Naive thymus-derived CD4-positive, alpha-beta T cell (primary cell): Measurements from ENCODE around the gene SEC22A. TPM values are rescaled to one million over a fixed set of nuclear protein-coding genes. Genes with fewer than 3 reads are reported as not detected.

Experiments used
- ATAC-seq: fragments of 150-1000 bp; cut with Tn5 transposase; 2 replicates; pipeline ENCODE4 v1.10.0; 2021; ENCODE audit warnings: mild to moderate bottlenecking, moderate library complexity
- CTCF ChIA-PET: fragments of 350-600 bp; sonication (Branson Sonifier 250); formaldehyde crosslinking; loops from one replicate; lab custom pipeline; 2021; ENCODE audit warnings: antibody characterized with exemption; lab: Charles Lee
- POLR2A ChIA-PET: fragments of 350-600 bp; sonication (Branson Sonifier 250); formaldehyde crosslinking; loops from one replicate; lab custom pipeline; 2021; ENCODE audit warnings: antibody characterized with exemption, inconsistent platforms; lab: Charles Lee
- DNase-seq, 9 donors: peaks; one replicate each; pipeline versions ENCODE4 v3.0.0 to v3.0.0-alpha.2; 2020 to 2022; ENCODE audit warnings: mixed read lengths in 1 of 9
- H3K27ac ChIP-seq: one replicate; pipeline ENCODE4 v1.7.0; 2013; ENCODE audit warnings: mild to moderate bottlenecking, low read depth, low read length, moderate library complexity
- H3K27me3 ChIP-seq, 2 donors: one replicate each; pipeline ENCODE4 v1.7.0; 2013; ENCODE audit warnings: low read length in 2 of 2, mild to moderate bottlenecking in 2 of 2, moderate library complexity in 2 of 2; ENCODE audit not compliant: control insufficient read depth in 2 of 2, insufficient read depth in 2 of 2
- H3K36me3 ChIP-seq, 3 experiments: 1 replicate in 2 of 3; 2 replicates in 1 of 3; pipeline ENCODE4 v1.7.0; 2013; ENCODE audit warnings: low read length in 3 of 3, mild to moderate bottlenecking in 3 of 3, moderate library complexity in 1 of 3; ENCODE audit not compliant: insufficient read depth in 3 of 3, control insufficient read depth in 2 of 3
- H3K4me1 ChIP-seq, 2 donors: one replicate each; pipeline ENCODE4 v1.7.0; 2013; ENCODE audit warnings: low read length in 2 of 2, mild to moderate bottlenecking in 2 of 2, moderate library complexity in 1 of 2; ENCODE audit not compliant: control insufficient read depth in 2 of 2, insufficient read depth in 2 of 2
- H3K4me3 ChIP-seq: 2 replicates; pipeline ENCODE4 v1.7.0; 2013; ENCODE audit warnings: mild to moderate bottlenecking, low read length
- H3K9me3 ChIP-seq, 3 experiments: 1 replicate in 2 of 3; 2 replicates in 1 of 3; pipeline ENCODE4 v1.7.0; 2013; ENCODE audit warnings: low read length in 3 of 3; ENCODE audit not compliant: control insufficient read depth in 2 of 3
- H3K27ac Mint-ChIP-seq, 9 donors: one replicate each; pipeline ENCODE4 v1.8.0; 2020 to 2022; ENCODE audit warnings: mixed read lengths in 9 of 9, mild to moderate bottlenecking in 8 of 9, moderate library complexity in 5 of 9, inconsistent platforms in 2 of 9
- H3K27me3 Mint-ChIP-seq, 5 donors: one replicate each; pipeline ENCODE4 v1.8.0; 2021 to 2022; ENCODE audit warnings: mixed read lengths in 5 of 5, mild to moderate bottlenecking in 1 of 5
- H3K36me3 Mint-ChIP-seq, 5 donors: one replicate each; pipeline ENCODE4 v1.8.0; 2020 to 2022; ENCODE audit warnings: mixed read lengths in 5 of 5, mild to moderate bottlenecking in 3 of 5, inconsistent platforms in 1 of 5
- H3K4me1 Mint-ChIP-seq, 7 donors: one replicate each; pipeline ENCODE4 v1.8.0; 2020 to 2022; ENCODE audit warnings: mixed read lengths in 7 of 7, mild to moderate bottlenecking in 3 of 7, inconsistent platforms in 1 of 7
- H3K4me3 Mint-ChIP-seq, 10 donors: one replicate each; pipeline ENCODE4 v1.8.0; 2020 to 2022; ENCODE audit warnings: mild to moderate bottlenecking in 10 of 10, mixed read lengths in 10 of 10, moderate library complexity in 6 of 10, inconsistent platforms in 2 of 10
- H3K9me3 Mint-ChIP-seq, 11 donors: one replicate each; pipeline ENCODE4 v1.8.0; 2020 to 2022; ENCODE audit warnings: mixed read lengths in 11 of 11, mild to moderate bottlenecking in 4 of 11, inconsistent platforms in 1 of 11, moderate library complexity in 1 of 11
- intact Hi-C, 2 donors: fragments of 100-400 bp; cut with micrococcal nuclease; formaldehyde crosslinking; loops; one replicate each; pipeline ENCODE4 v1.15.1; 2023
- polyA plus RNA-seq, 2 donors: library from polyadenylated mRNA; unstranded; fragments of 300-500 nt; fragmentation: Illumina TruSeq; gene quantifications; one replicate each; pipeline ENCODE4 v1.2.3, GENCODE V29; 2021
- total RNA-seq, 6 experiments: library from RNA in 5 of 6; stranded (reverse) in 5 of 6; gene quantifications; 1 replicate in 5 of 6; 2 replicates in 1 of 6; pipeline ENCODE4 v1.2.3 and lab custom pipeline; 2021 to 2026

SEC22A gene
- total and polyA plus RNA-seq, 7 experiments from 2014 or later, result 14.0 to 20.1 (median 16.1) TPM

GRCh38 chr3:123169930-123170329 is 31.8 kb upstream of the SEC22A start:
- Histone ChIP-seq H3K4me1 (no peaks in the 10 kb centered on the region), H3K9me3 (no peaks in the 10 kb centered on the region), H3K4me3 (no peak overlapping the region), H3K36me3 (no peaks in the 10 kb centered on the region), H3K27ac (no peak overlapping the region), H3K27me3 (no peaks in the 10 kb centered on the region)
- Mint-ChIP-seq H3K9me3 (peaks cover 0 to 11% (median 2%) of the 10 kb centered on the region in 11 donors), H3K27ac (no peak overlapping the region), H3K27me3 (no peaks in the 10 kb centered on the region), H3K4me3 (no peak overlapping the region), H3K4me1 (peaks cover 0 to 2% (median 0%) of the 10 kb centered on the region in 7 donors), H3K36me3 (peaks cover 7 to 35% (median 23%) of the 10 kb centered on the region in 5 donors)
- POLR2A ChIA-PET, result no interaction called here
- intact Hi-C loops, result no loop called here
- DNase-seq (no peak), ATAC-seq (no peak)
- CTCF ChIA-PET, result no interaction called here

- CTCF ChIA-PET, result no interaction called here
- POLR2A ChIA-PET, result no interaction called here
- no peaks in the 10 kb centered on the region for H3K9me3 ChIP-seq
- Mint-ChIP-seq H3K27ac (no peak overlapping the region), H3K4me3 (no peak overlapping the region), H3K36me3 (peaks cover 8 to 18% (median 10%) of the 10 kb centered on the region in 5 donors), H3K9me3 (peaks cover 0 to 29% (median 10%) of the 10 kb centered on the region in 11 donors), H3K4me1 (no peaks in the 10 kb centered on the region), H3K27me3 (peaks cover 0 to 4% (median 0%) of the 10 kb centered on the region in 5 donors)
- no peaks in the 10 kb centered on the region for H3K36me3 ChIP-seq
- intact Hi-C loops, result no loop called here
- ATAC-seq (no peak), DNase-seq (no peak)
- no peak overlapping the region for H3K4me3 ChIP-seq
- H3K27ac ChIP-seq, result no peak overlapping the region
- H3K27me3 ChIP-seq, result no peaks in the 10 kb centered on the region
- H3K4me1 ChIP-seq, result no peaks in the 10 kb centered on the region
Observed at GRCh38 chr3:123180791-123181190, 21.0 kb upstream of the SEC22A start.

- Histone ChIP-seq H3K9me3 (no peaks in the 10 kb centered on the region), H3K27ac (no peak overlapping the region), H3K4me1 (no peaks in the 10 kb centered on the region), H3K27me3 (no peaks in the 10 kb centered on the region), H3K36me3 (no peaks in the 10 kb centered on the region), H3K4me3 (no peak overlapping the region)
- no peak overlapping the region for H3K27ac Mint-ChIP-seq
- DNase-seq, result no peak
- intact Hi-C loops, result no loop called here
- no peak for ATAC-seq
- peaks cover 0 to 12% (median 0%) of the 10 kb centered on the region in 5 donors for H3K27me3 Mint-ChIP-seq
- H3K36me3 Mint-ChIP-seq, result peaks cover 0 to 10% (median 5%) of the 10 kb centered on the region in 5 donors
- ChIA-PET CTCF (no interaction called here), POLR2A (no interaction called here)
- peaks cover 0 to 22% (median 6%) of the 10 kb centered on the region in 11 donors for H3K9me3 Mint-ChIP-seq
- peaks cover 0 to 2% (median 0%) of the 10 kb centered on the region in 7 donors for H3K4me1 Mint-ChIP-seq
- H3K4me3 Mint-ChIP-seq, result no peak overlapping the region
Observed at GRCh38 chr3:123186695-123187094, 15.0 kb upstream of the SEC22A start.

- peaks cover 0 to 2% (median 0%) of the 10 kb centered on the region in 7 donors for H3K4me1 Mint-ChIP-seq
- H3K9me3 Mint-ChIP-seq, result peaks cover 0 to 8% (median 2%) of the 10 kb centered on the region in 11 donors
- Histone ChIP-seq H3K27me3 (no peaks in the 10 kb centered on the region), H3K9me3 (no peaks in the 10 kb centered on the region), H3K4me3 (no peak overlapping the region), H3K27ac (no peak overlapping the region), H3K36me3 (no peaks in the 10 kb centered on the region), H3K4me1 (no peaks in the 10 kb centered on the region)
- no peak overlapping the region for H3K27ac Mint-ChIP-seq
- no peak overlapping the region for H3K4me3 Mint-ChIP-seq
- ATAC-seq (no peak), DNase-seq (no peak)
- CTCF ChIA-PET, result no interaction called here
- peaks cover 0 to 4% (median 0%) of the 10 kb centered on the region in 5 donors for H3K36me3 Mint-ChIP-seq
- peaks cover 0 to 12% (median 0%) of the 10 kb centered on the region in 5 donors for H3K27me3 Mint-ChIP-seq
- POLR2A ChIA-PET, result no interaction called here
- intact Hi-C loops, result no loop called here
Observed at GRCh38 chr3:123188058-123188457, 13.7 kb upstream of the SEC22A start.

GRCh38 chr3:123193448-123194101 is 8.2 kb upstream of the SEC22A start:
- DNase-seq (no peak), ATAC-seq (no peak)
- Mint-ChIP-seq H3K36me3 (peaks cover 0 to 4% (median 0%) of the 10 kb centered on the region in 5 donors), H3K4me3 (no peak overlapping the region), H3K27ac (no peak overlapping the region), H3K4me1 (peaks cover 0 to 2% (median 0%) of the 10 kb centered on the region in 7 donors), H3K27me3 (peaks cover 0 to 13% (median 5%) of the 10 kb centered on the region in 5 donors), H3K9me3 (peaks cover 0 to 9% (median 2%) of the 10 kb centered on the region in 11 donors)
- Histone ChIP-seq H3K27me3 (no peaks in the 10 kb centered on the region), H3K27ac (no peak overlapping the region), H3K4me1 (no peaks in the 10 kb centered on the region), H3K36me3 (no peaks in the 10 kb centered on the region), H3K9me3 (no peaks in the 10 kb centered on the region), H3K4me3 (no peak overlapping the region)
- ChIA-PET CTCF (no interaction called here), POLR2A (no interaction called here)
- intact Hi-C loops, result no loop called here

- no peaks in the 10 kb centered on the region for H3K9me3 ChIP-seq
- H3K27me3 ChIP-seq, result no peaks in the 10 kb centered on the region
- no peak for ATAC-seq
- H3K27ac ChIP-seq, result no peak overlapping the region
- Mint-ChIP-seq H3K4me3 (no peak overlapping the region), H3K27ac (no peak overlapping the region), H3K9me3 (peaks cover 0 to 14% (median 5%) of the 10 kb centered on the region in 11 donors), H3K36me3 (peaks cover 0 to 5% (median 0%) of the 10 kb centered on the region in 5 donors), H3K4me1 (peaks cover 0 to 2% (median 0%) of the 10 kb centered on the region in 7 donors), H3K27me3 (peaks cover 0 to 13% (median 5%) of the 10 kb centered on the region in 5 donors)
- H3K4me3 ChIP-seq, result no peak overlapping the region
- DNase-seq, result no peak
- ChIA-PET POLR2A (no interaction called here), CTCF (no interaction called here)
- intact Hi-C loops, result no loop called here
- no peaks in the 10 kb centered on the region for H3K36me3 ChIP-seq
- no peaks in the 10 kb centered on the region for H3K4me1 ChIP-seq
Observed at GRCh38 chr3:123194552-123194951, 7.2 kb upstream of the SEC22A start.

GRCh38 chr3:123198372-123198771 is 3.4 kb upstream of the SEC22A start:
- ChIA-PET CTCF (no interaction called here), POLR2A (no interaction called here)
- Mint-ChIP-seq H3K9me3 (peaks cover 0 to 14% (median 6%) of the 10 kb centered on the region in 11 donors), H3K4me3 (no peak overlapping the region), H3K4me1 (peaks cover 10 to 25% (median 21%) of the 10 kb centered on the region in 7 donors), H3K36me3 (peaks cover 0 to 15% (median 6%) of the 10 kb centered on the region in 5 donors), H3K27ac (no peak overlapping the region), H3K27me3 (peaks cover 0 to 13% (median 5%) of the 10 kb centered on the region in 5 donors)
- DNase-seq (no peak), ATAC-seq (no peak)
- no peak overlapping the region for H3K27ac ChIP-seq
- peaks cover 0 to 4% (median 0%) of the 10 kb centered on the region in 3 experiments for H3K36me3 ChIP-seq
- no peaks in the 10 kb centered on the region for H3K27me3 ChIP-seq
- H3K9me3 ChIP-seq, result no peaks in the 10 kb centered on the region
- no peak overlapping the region for H3K4me3 ChIP-seq
- H3K4me1 ChIP-seq, result peaks cover 12% of the 10 kb centered on the region in 2 donors
- intact Hi-C loops, result no loop called here
